ENCODE measurements around the gene TSSK3.

Gene TSSK3

DNA sequence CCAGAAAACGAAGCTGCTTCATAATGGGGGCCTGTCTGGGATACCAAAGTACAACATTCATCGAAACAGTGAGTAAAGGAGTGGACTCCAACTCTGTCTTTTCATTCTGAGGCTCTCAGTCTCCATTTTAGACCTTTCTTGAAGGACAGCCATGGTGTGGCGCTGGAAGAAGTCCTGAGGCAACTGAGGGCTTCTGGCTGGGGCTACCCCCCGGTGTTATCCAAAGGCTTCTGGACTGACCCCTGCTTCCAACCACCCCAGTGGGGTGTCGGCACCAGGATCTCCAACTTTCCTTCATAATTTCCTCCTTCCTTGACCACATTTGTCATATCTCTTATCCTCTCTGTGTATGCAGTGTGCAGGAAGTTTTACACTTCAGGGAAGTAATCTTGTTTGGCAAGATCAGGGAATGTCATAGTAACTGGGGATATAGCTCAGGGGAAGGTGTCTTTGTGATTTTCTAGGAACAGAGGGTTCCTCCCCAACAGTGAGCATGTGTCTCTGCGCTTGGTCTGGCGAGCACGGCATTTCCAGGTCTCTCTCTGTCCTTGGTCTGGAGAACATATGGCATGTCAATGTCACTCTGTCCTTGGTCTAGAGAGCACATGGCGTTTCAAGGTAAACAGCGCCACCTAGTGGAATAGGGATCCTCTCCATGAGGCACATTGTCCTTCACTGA lies 51.3 kb downstream of the TSSK3 start:
- H3K4me2 ChIP-seq (ENCODE audit: low read length): no peak overlapping the region
- H3K4me3 ChIP-seq (ENCODE audit: low read length): no peak overlapping the region
- H3K9ac ChIP-seq (ENCODE audit: low read depth, low read length): no peak overlapping the region
- H3K27me3 ChIP-seq (ENCODE audit: control insufficient read depth, insufficient read depth, low read length): peaks cover 23% of the 10 kb centered on the region
- H3K9me3 ChIP-seq (replicated peaks; ENCODE audit: low read length): no peaks in the 10 kb centered on the region
- no peaks in the 10 kb centered on the region for H3K4me1 ChIP-seq (ENCODE audit: control insufficient read depth, insufficient read depth, low read length)
- H3K36me3 ChIP-seq (ENCODE audit: insufficient read depth, low read length): no peaks in the 10 kb centered on the region
